ENCODE results near the gene TEKT2. TPM values are rescaled to one million over a fixed set of nuclear protein-coding genes. Genes with fewer than 3 reads are reported as not detected.

TEKT2 gene
- total and polyA plus RNA-seq, 2 of the 8 experiments (the other 6 are each of a cell fraction or from before 2014, with no cell fraction given) = 1.6 to 1.7 TPM

- TF ChIP-seq, protein P1, sequence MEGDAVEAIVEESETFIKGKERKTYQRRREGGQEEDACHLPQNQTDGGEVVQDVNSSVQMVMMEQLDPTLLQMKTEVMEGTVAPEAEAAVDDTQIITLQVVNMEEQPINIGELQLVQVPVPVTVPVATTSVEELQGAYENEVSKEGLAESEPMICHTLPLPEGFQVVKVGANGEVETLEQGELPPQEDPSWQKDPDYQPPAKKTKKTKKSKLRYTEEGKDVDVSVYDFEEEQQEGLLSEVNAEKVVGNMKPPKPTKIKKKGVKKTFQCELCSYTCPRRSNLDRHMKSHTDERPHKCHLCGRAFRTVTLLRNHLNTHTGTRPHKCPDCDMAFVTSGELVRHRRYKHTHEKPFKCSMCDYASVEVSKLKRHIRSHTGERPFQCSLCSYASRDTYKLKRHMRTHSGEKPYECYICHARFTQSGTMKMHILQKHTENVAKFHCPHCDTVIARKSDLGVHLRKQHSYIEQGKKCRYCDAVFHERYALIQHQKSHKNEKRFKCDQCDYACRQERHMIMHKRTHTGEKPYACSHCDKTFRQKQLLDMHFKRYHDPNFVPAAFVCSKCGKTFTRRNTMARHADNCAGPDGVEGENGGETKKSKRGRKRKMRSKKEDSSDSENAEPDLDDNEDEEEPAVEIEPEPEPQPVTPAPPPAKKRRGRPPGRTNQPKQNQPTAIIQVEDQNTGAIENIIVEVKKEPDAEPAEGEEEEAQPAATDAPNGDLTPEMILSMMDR (IDR thresholded peaks at IDR 0.05; ENCODE audit: control extremely low read depth in 1 of 3, insufficient read depth in 1 of 3, low read depth in 1 of 3, low read length in 3 of 3) = peak in 2 of 3 experiments; percentile 79 to 81; a peak in 3 of 4 replicates
- no peak for TF ChIP-seq SUZ12 (IDR thresholded peaks at IDR 0.05; ENCODE audit: low read length)
- peak; percentile 94 for TF ChIP-seq MAX (IDR thresholded peaks at IDR 0.05)
- TF ChIP-seq CHD7 (IDR thresholded peaks at IDR 0.05; ENCODE audit: insufficient replicate concordance, low read length) = no peak
Observed at GRCh38 chr1:36096500-36097432, 12.9 kb downstream of the TEKT2 start (continued).
